ENCODE data around the gene CFTR.

Gene CFTR

DNA sequence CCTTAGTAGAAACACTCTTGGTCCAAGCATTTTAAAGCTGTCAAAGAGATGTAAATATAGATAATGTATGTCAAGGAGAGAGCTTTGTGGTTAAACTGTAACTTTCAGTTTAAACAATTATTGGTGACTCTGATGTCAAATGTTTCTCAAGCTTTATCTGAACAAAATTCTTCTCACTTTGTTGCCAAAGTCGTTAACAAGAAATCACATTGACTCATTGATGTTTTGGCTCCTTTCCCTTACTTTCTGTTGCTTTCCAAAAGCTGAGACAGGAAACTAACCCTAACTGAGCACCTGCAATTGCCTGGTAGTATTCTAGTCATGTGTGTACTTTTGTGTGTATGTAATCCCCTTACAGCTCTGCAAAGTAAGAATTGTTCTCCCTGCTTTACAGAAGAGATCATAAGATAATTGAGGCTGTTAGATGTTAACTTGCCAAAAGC, 108.5 kb downstream of the CFTR start:
- TF ChIP-seq SIN3A (IDR thresholded peaks at IDR 0.05; ENCODE audit: borderline replicate concordance, insufficient read depth, low read length) (no peak), POLR2AphosphoS5 (IDR thresholded peaks at IDR 0.05; ENCODE audit: low read depth, low read length) (no peak), TAF1 (IDR thresholded peaks at IDR 0.05; ENCODE audit: borderline replicate concordance, insufficient read depth, low read length) (no peak)
- TF ChIP-seq, protein P1, sequence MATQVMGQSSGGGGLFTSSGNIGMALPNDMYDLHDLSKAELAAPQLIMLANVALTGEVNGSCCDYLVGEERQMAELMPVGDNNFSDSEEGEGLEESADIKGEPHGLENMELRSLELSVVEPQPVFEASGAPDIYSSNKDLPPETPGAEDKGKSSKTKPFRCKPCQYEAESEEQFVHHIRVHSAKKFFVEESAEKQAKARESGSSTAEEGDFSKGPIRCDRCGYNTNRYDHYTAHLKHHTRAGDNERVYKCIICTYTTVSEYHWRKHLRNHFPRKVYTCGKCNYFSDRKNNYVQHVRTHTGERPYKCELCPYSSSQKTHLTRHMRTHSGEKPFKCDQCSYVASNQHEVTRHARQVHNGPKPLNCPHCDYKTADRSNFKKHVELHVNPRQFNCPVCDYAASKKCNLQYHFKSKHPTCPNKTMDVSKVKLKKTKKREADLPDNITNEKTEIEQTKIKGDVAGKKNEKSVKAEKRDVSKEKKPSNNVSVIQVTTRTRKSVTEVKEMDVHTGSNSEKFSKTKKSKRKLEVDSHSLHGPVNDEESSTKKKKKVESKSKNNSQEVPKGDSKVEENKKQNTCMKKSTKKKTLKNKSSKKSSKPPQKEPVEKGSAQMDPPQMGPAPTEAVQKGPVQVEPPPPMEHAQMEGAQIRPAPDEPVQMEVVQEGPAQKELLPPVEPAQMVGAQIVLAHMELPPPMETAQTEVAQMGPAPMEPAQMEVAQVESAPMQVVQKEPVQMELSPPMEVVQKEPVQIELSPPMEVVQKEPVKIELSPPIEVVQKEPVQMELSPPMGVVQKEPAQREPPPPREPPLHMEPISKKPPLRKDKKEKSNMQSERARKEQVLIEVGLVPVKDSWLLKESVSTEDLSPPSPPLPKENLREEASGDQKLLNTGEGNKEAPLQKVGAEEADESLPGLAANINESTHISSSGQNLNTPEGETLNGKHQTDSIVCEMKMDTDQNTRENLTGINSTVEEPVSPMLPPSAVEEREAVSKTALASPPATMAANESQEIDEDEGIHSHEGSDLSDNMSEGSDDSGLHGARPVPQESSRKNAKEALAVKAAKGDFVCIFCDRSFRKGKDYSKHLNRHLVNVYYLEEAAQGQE (IDR thresholded peaks at IDR 0.05; ENCODE audit: insufficient read depth in 1 of 2, low read depth in 2 of 2, low read length in 2 of 2) = no peak

DNA sequence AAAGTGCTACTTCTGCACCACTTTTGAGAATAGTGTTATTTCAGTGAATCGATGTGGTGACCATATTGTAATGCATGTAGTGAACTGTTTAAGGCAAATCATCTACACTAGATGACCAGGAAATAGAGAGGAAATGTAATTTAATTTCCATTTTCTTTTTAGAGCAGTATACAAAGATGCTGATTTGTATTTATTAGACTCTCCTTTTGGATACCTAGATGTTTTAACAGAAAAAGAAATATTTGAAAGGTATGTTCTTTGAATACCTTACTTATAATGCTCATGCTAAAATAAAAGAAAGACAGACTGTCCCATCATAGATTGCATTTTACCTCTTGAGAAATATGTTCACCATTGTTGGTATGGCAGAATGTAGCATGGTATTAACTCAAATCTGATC, 110.4 kb downstream of the CFTR start:
- TF ChIP-seq TAF1 (IDR thresholded peaks at IDR 0.05; ENCODE audit: borderline replicate concordance, insufficient read depth, low read length) (no peak), POLR2AphosphoS5 (IDR thresholded peaks at IDR 0.05; ENCODE audit: low read depth, low read length) (no peak), SIN3A (IDR thresholded peaks at IDR 0.05; ENCODE audit: borderline replicate concordance, insufficient read depth, low read length) (no peak), FOXP2 (optimal IDR thresholded peaks at IDR 0.05; ENCODE audit: borderline replicate concordance, extremely low read depth, extremely low read length, insufficient read depth) (no peak)
- TF ChIP-seq, protein P1 (IDR thresholded peaks at IDR 0.05; ENCODE audit: insufficient read depth in 1 of 2, low read depth in 2 of 2, low read length in 2 of 2) = no peak

DNA sequence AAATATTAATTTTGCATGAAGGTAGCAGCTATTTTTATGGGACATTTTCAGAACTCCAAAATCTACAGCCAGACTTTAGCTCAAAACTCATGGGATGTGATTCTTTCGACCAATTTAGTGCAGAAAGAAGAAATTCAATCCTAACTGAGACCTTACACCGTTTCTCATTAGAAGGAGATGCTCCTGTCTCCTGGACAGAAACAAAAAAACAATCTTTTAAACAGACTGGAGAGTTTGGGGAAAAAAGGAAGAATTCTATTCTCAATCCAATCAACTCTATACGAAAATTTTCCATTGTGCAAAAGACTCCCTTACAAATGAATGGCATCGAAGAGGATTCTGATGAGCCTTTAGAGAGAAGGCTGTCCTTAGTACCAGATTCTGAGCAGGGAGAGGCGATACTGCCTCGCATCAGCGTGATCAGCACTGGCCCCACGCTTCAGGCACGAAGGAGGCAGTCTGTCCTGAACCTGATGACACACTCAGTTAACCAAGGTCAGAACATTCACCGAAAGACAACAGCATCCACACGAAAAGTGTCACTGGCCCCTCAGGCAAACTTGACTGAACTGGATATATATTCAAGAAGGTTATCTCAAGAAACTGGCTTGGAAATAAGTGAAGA, 112.3 kb downstream of the CFTR start:
- TF ChIP-seq POLR2AphosphoS5 (IDR thresholded peaks at IDR 0.05; ENCODE audit: low read depth, low read length) = no peak
- no peak for TF ChIP-seq TAF1 (IDR thresholded peaks at IDR 0.05; ENCODE audit: borderline replicate concordance, insufficient read depth, low read length)
- no peak for TF ChIP-seq FOXP2 (optimal IDR thresholded peaks at IDR 0.05; ENCODE audit: borderline replicate concordance, extremely low read depth, extremely low read length, insufficient read depth)
- no peak for TF ChIP-seq SIN3A (IDR thresholded peaks at IDR 0.05; ENCODE audit: borderline replicate concordance, insufficient read depth, low read length)
- TF ChIP-seq, protein P1 (IDR thresholded peaks at IDR 0.05; ENCODE audit: insufficient read depth in 1 of 2, low read depth in 2 of 2, low read length in 2 of 2) = no peak

DNA sequence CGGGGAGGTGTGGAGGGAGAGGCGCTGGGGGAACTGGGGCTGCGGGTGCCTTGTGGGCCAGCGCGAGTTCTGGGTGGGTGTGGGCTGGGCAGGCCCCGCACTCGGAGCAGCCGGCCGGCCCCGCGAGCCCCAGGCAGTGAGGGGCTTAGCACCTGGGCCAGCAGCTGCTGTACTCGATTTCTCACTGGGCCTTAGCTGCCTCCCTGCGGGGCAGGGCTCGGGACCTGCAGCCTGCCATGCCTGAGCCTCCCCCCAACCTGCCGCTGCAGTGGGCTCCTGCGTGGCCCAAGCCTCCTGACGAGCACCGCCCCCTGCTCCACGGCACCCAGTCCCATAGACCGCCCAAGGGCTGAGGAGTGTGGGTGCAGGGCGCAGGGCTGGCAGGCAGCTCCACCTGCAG, 116.3 kb downstream of the CFTR start:
- TF ChIP-seq TAF1 (IDR thresholded peaks at IDR 0.05; ENCODE audit: borderline replicate concordance, insufficient read depth, low read length) = no peak
- TF ChIP-seq, protein P1 (IDR thresholded peaks at IDR 0.05; ENCODE audit: insufficient read depth in 1 of 2, low read depth in 2 of 2, low read length in 2 of 2) = no peak
- no peak for TF ChIP-seq SIN3A (IDR thresholded peaks at IDR 0.05; ENCODE audit: borderline replicate concordance, insufficient read depth, low read length)
- TF ChIP-seq POLR2AphosphoS5 (IDR thresholded peaks at IDR 0.05; ENCODE audit: low read depth, low read length) = no peak
- TF ChIP-seq FOXP2 (optimal IDR thresholded peaks at IDR 0.05; ENCODE audit: borderline replicate concordance, extremely low read depth, extremely low read length, insufficient read depth) = no peak
